Posterior cingulate gyrus (tissue), 11 donors: ENCODE measurements around the gene FNTB.

ENCODE experiments used
- DNase-seq, 10 donors: peaks; one replicate each; pipeline versions ENCODE4 v3.0.0 to v3.0.0-alpha.2; 2020 to 2021; ENCODE audit warnings: mixed read lengths in 3 of 10
- intact Hi-C: fragments of 100-400 bp; cut with DNase I; formaldehyde crosslinking; loops from one replicate; pipeline ENCODE4 v1.15.1; 2023

Gene FNTB

GRCh38 chr14:64952598-64953309 is 33.9 kb upstream of the FNTB start:
- intact Hi-C loops = loop anchor here (2.0 kb wide), 1 partner anchor 18 kb away; no protein-coding TSS in a partner anchor
- no peak for DNase-seq

GRCh38 chr14:64953310-64953654 is 33.4 kb upstream of the FNTB start:
- intact Hi-C loops = loop anchor here (2.0 kb wide), 1 partner anchor 18 kb away; no protein-coding TSS in a partner anchor
- peak in 1 of 10 donors; percentile 75 for DNase-seq

- peak in 1 of 10 donors; percentile 80 for DNase-seq
- intact Hi-C loops = loop anchor here (2.0 kb wide), 1 partner anchor 17 kb away; no protein-coding TSS in a partner anchor
Observed at GRCh38 chr14:64953661-64954060, 33.0 kb upstream of the FNTB start.

GRCh38 chr14:64954491-64955240 is 32.0 kb upstream of the FNTB start:
- intact Hi-C loops = no loop called here
- DNase-seq = peak in 1 of 10 donors; percentile 61

DNA sequence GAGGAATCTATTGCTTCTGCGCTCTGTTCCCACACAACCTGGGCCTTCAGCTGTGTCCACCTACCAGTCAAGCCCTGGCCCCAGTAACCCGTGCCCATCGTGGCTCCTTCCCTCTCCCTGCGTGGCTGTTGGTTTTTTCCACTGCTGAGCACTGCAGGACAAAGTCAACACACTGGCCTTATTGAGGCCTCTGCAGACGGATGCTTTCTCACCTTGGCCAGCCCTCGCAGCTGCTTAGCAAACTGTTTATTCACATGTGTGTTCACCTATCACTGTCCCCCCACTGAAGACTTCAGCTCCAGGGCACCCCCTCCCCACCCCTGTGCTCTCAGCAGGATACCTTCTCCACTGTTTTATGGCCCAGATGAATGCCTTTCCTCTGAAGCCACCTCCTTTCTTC is 31.4 kb upstream of the FNTB start:
- DNase-seq = no peak
- intact Hi-C loops = no loop called here

DNA sequence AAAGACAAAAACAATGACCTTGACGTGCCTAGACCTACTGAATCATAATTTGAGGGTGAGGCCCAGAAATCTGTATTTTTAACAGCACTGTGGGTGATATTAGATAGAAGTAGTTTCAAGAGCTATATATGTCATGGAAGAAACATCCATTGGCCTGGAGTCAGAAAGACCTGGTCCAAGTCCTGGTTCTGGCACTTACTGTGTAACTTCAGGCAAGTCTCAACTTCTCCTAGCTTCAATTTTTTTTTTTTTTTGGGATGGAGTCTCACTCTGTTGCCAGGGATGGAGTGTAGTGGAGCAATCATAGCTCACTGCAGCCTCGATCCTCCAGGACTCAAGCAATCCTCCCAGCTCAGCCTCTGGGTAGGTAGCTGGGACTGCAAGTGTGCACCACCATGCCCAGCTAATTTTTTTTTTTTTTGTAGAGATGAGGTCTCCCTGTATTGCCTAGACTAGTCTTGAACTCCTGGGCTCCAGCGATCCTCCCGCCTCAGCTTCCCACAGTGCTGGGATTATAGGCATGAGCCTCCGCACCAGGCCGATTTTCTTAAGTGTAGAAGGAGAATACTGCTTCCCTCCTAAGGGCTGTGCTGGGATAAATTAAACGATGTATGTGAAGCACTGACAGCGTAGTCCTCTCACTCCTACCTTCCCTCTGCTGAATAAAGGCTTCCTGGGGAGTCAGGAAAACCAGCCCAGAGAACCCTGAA is 29.8 kb upstream of the FNTB start:
- intact Hi-C loops = no loop called here
- DNase-seq = peak in 1 of 10 donors; percentile 49

- DNase-seq = peak in 1 of 10 donors; percentile 29
- intact Hi-C loops = no loop called here
Observed at GRCh38 chr14:64958201-64958600, 28.5 kb upstream of the FNTB start.

GRCh38 chr14:64958743-64959142 is 28.0 kb upstream of the FNTB start:
- intact Hi-C loops = no loop called here
- peak in 1 of 10 donors; percentile 77 for DNase-seq

DNA sequence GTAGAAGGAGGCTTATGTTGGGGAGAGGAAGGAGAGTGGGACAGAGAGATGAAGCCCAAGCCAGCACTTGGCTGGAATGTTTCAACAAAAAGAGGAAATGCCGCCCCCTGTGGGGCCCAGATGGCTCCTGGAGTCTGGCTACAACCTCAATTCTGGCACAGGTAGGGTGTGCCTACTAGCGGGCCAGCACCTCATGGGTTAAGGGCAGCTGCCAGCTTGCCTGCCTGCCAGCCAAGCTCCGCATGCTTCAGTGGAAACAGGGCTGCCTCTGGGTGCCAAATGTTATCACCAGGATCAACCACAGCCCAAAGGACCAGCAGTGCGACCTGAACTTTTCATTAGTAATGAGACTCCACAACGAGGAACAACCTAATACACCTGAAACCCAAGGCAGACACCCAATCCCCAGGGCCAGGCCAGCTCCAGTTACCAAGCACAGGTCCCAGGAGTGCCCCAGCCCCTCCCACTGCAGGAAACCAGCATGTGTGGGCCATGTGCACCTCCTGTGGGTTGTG is 25.9 kb upstream of the FNTB start:
- peak in 1 of 10 donors; percentile 88 for DNase-seq
- intact Hi-C loops = no loop called here

DNA sequence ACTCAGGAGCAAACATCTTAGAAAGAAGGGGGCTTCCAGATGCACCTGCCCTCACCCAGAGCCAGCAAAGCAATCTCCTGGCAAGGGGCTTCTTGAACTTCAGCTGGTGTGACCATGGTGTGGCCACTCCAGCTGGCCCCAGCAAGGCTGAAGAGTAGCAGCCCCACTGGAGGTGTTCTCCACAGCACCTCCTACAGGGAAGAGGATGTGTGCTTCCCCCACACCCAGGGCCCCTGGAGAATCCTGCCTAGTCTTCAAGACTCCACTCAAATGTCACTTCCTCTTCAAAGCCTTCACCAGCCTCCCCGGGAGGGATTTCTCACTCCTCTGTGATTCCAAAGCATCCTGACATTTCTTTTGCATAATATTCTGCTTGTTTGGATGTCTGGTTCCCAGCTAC is 23.1 kb upstream of the FNTB start:
- DNase-seq = no peak
- intact Hi-C loops = no loop called here

DNA sequence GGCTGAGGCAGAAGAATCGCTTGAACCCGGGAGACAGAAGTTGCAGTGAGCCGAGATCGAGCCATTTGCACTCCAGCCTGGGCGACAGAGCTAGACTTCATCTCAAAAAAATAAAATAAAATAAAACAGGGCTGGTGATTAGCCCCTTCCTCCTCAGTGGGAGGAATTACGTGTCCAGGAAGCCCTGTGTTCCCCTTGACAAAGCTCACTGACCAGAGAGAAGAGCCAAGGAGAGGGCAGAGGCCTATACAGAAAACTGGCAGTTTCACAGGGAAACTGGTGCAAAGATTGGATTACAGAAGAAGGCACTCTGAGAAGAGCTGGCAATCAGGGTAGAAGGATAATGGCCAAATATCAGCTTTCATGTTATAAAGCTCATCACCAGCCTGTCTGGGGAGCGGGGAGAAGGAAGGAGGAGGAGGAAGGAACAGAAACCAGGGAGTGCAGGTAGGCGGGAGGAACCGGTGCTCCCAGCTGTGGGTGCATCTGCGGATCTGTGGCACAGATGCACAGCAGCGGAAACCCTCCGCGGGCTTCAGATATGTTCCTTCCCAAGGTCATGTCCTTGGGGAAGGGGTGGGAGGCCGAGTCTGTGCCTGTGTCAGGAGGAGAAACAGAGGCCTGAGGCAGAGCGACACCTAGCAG is 21.2 kb upstream of the FNTB start:
- peak in 1 of 10 donors; percentile 86 for DNase-seq
- intact Hi-C loops = no loop called here

GRCh38 chr14:64966976-64967375 is 19.7 kb upstream of the FNTB start:
- DNase-seq = no peak
- intact Hi-C loops = no loop called here

DNA sequence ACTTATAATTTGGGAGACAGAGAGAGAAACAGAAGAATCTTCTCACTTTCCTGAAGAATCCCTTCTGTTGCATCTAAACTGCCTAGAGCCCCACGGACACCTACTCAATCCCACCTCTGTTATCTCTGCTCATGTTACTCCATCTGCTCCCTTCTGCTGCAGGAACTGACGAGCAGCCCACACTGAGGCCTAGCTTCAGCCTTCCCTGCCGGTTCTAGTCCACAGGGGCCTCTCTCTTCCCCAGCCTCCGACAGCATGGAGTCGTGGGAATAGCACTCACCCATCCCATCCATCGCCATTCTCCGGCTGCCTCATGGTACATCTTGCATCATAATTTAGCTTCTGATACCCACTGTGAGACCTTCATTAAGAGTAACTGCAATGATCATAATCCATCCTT is 18.5 kb upstream of the FNTB start:
- intact Hi-C loops = no loop called here
- DNase-seq = peak in 5 of 10 donors; percentile 45 to 91 (median 87)

GRCh38 chr14:64968651-64969050 is 18.0 kb upstream of the FNTB start:
- no peak for DNase-seq
- intact Hi-C loops = no loop called here

GRCh38 chr14:64970041-64970440 is 16.7 kb upstream of the FNTB start:
- peak in 1 of 10 donors; percentile 73 for DNase-seq
- intact Hi-C loops = loop anchor here (2.0 kb wide), 1 partner anchor 17 kb away; no protein-coding TSS in a partner anchor

- intact Hi-C loops = loop anchor here (2.0 kb wide), 1 partner anchor 18 kb away; no protein-coding TSS in a partner anchor
- peak in 1 of 10 donors; percentile 63 for DNase-seq
Observed at GRCh38 chr14:64970776-64971477, 15.8 kb upstream of the FNTB start.

GRCh38 chr14:64971491-64971942 is 15.2 kb upstream of the FNTB start:
- intact Hi-C loops = loop anchor here (2.0 kb wide), 1 partner anchor 19 kb away; no protein-coding TSS in a partner anchor
- peak in 1 of 10 donors; percentile 85 for DNase-seq

- DNase-seq = peak in 3 of 10 donors; percentile 28 to 91 (median 46)
- intact Hi-C loops = loop anchor here (2.0 kb wide), 1 partner anchor 19 kb away; no protein-coding TSS in a partner anchor
Observed at GRCh38 chr14:64971943-64972791, 14.5 kb upstream of the FNTB start, which contains the start of gene RAB15. RAB15 (minus strand) TSS chr14:64972336; CDS start chr14:64972076, 260 bp downstream.
